T-helper 22 cell (primary cell): ENCODE data around the gene KCNMA1.

Experiments used
- DNase-seq: peaks from one replicate; pipeline ENCODE4 v3.0.0-alpha.2; 2020; ENCODE audit warnings: low read depth

The KCNMA1 gene

GRCh38 chr10:76939933-76940468 is 697.6 kb downstream of the KCNMA1 start:
- DNase-seq = no peak

GRCh38 chr10:76937181-76937600 is 700.4 kb downstream of the KCNMA1 start:
- DNase-seq = no peak

- no peak for DNase-seq
Observed at GRCh38 chr10:76935941-76936613, 701.5 kb downstream of the KCNMA1 start.

DNA sequence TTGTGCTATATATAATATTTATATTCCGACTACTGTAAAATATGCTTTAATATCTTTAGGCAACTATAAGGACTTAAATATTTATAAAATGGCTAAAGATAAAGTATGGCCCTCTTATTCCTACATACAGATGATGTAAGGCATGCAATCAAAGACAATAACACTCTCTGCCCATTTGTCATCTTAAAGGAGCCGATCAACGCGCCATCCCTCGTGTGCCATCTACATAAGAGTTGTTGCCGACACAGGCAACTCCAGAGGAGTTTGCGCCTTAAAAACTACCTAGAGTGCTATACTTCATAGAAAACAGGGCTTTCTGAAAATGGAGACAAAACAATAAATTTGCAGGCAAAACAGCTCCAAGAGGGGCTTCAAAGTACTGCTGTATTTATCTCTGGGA is 709.0 kb downstream of the KCNMA1 start:
- no peak for DNase-seq

- no peak for DNase-seq
Observed at GRCh38 chr10:76925636-76926405, 711.8 kb downstream of the KCNMA1 start.

DNA sequence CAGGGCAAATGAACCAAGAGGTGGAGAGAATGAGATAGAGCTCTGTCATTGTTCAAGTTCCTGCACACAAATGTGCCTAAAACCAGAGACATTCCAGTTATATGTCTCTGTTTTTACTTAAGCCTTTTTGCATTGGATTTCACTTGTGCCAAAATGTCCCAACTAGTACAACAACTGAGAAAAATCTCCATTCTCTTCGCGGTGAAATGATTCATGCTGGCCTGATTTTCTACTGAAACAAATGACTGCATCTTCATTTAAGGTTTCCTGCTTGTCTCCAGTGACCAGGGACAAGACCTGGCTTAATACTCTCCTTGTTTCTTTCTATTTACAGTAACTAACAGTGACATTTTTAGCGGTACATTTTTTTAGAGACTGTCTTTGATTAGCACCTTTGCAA is 714.9 kb downstream of the KCNMA1 start:
- DNase-seq = no peak

DNA sequence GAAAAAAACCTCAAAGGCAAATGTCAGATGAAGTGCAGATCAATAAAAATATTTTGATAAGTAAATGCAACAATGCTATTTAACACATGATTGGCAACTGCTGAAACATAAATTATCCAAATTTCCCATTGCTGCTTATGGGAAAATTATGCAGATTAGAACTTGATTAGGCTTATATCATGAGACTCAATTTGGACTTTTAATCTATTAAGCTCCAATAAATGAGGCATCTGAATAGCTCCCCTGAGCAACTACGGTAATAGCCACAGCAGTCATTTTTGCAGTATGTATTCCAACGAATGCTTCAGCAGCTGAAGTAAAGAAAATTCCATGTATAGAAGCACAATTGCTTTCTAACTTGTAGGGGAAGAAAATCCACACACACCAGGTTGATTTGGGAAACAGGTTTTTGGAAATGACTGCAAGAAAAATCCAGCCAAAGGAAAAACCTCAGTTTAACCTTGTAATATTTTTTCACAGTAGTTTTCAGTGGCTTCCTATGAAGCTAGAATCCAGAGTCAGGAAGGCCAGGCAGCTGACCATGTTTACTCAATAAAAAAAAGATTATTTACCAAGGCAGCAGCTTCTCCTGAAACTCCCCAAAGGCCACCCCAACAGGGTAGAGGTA is 716.1 kb downstream of the KCNMA1 start:
- DNase-seq = no peak

- no peak for DNase-seq
Observed at GRCh38 chr10:76920581-76920980, 717.0 kb downstream of the KCNMA1 start.

- no peak for DNase-seq
Observed at GRCh38 chr10:76918106-76918505, 719.5 kb downstream of the KCNMA1 start.

DNA sequence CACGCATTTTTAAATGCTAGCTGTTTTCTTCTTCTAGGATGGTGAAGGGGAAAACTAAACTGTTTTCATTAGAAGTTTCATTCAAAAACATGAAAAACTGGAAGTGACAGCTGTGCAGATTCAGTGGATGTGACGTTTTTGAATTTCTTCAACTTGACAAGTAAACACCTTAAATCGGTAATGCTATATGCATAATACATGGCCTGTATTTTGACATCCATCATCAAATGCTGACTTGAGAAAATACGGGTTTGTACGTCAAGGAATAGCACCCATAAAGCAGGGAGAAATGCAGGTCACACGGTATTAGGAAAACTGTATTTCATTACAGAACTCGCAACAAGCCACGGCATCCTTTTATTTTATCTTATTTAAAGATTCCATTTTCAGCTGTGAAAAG is 720.5 kb downstream of the KCNMA1 start:
- DNase-seq = no peak

- DNase-seq = no peak
Observed at GRCh38 chr10:76916536-76916935, 721.1 kb downstream of the KCNMA1 start.

DNA sequence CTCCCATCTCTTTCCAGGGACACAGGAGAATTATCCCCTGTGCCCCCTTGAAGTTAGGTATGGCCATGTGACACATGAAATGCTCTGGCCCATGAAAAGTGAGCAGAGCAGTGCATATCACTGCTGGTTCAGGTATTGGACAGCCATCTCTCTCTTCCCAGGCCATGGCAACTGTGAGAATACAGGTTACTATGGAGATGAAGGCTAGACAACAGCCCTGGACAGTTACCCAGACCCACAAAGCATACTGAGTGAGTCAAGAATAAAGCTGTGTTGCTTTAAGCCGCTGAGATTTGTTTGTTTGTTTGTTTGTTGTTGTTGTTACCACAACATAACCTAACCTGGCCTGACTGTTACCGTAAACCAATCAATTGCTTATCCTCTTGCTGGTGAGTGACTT is 722.3 kb downstream of the KCNMA1 start:
- no peak for DNase-seq

DNA sequence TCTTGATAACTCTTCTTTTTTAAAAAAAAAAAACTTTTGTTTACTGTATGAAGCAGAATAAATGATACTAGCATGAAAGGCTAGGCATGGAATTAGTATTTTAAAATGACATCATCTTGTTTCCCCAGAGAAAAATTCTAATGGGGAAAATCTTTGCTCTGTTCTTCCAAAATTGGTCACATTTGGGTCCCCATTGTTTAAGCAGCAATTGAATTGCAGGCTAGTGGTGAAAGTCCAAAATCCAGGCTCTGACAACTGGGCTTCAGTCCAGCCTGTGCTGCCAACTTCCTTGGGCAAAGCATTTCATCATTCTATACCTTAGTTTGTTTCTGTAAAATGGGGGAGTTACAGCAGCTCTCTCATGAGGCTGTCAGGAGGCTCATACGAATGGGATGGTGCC is 726.4 kb downstream of the KCNMA1 start:
- no peak for DNase-seq

DNA sequence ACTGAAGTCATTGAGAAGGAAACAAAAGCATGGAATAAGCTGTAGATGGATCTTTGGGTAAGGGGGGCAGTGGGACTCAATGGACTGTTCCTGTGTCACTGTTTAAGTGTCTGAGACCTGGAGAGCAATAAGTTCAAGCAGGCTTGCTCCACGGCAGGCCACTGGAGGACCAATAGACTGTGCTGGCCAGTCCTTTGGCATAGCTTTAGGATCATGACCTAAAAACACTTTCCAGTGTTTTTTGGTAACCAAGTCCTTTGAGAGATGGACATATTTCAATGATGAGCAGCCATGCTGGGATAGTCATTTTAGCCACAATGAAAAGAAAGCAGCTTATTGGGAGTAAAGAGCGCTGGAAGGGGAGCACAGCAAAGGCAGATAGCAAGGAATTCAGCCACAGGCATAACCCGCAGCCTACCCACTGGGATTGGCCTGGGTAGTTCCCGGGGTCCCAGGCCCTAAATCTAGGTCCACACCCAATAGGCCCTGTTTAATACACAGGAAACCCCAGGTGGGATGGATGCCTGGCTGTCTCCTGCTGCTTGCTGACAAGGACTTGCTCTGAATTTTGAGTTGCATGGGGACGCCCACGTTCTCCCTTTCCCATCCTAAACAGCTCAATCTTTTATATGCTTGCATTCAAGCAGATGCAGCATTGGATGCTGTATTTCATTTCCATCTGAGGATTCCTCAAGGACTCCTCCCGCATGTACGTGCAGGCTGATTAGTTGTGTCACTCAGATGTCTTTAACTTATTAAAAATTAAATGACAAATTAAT is 727.2 kb downstream of the KCNMA1 start:
- DNase-seq = no peak

DNA sequence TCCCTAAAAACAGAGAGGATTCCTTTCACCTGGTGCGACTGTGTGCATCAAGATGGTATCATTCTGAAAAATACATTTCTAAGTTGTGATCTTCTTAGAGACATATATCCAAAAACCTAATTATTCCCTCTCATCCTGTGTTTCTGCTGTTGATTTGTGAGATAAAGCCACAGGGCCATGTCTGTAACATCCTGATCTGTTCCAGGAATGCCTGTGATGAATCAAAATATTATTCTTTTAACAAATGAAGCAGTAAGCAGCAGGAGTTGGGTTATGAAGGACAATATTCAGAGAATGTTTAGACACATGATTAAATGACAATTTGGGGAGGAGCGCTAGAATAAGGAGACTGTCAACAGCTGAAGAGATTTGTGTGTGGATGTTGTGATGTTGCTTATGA is 731.4 kb downstream of the KCNMA1 start:
- DNase-seq = no peak

DNA sequence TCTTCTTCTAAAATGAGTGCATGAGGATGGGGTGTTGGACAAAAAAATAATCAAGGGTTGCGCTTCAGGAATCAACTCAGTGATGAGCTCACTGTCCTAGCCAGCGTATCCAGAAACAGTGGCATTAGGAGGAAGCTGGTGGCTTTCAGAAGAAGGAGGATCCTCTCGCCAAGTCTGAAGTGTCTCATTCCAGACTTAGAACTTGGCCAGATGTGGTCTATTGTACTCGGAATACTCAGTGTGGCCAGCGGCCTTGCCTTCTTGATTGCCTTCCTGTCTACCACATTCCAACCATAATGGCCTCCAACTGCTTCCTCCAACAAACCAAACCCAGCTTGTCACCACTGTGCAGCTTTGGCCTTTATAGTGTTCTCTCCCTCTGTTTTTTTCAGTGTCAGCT is 732.4 kb downstream of the KCNMA1 start:
- DNase-seq = no peak

GRCh38 chr10:76903387-76903945 is 734.1 kb downstream of the KCNMA1 start:
- no peak for DNase-seq

- no peak for DNase-seq
Observed at GRCh38 chr10:76902949-76903348, 734.7 kb downstream of the KCNMA1 start.

GRCh38 chr10:76901701-76902100 is 735.9 kb downstream of the KCNMA1 start:
- DNase-seq = no peak

DNA sequence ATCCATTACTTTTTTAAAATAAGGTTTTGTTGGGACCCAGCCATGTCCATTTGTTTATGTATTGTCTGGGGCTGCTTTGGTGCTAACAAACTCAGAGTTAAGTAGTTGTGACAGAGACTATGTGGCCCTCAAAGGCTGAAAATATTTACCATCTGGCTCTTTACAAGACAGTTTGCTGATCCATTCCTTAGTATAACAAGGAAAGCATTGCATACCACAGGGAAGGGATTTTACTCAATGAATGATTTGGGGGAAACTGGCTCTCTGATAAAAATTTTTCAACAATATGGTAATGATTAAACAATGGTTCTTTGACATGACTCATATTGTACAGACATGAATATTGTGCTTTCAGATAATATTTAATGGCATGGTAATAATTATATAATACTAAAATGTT is 738.1 kb downstream of the KCNMA1 start:
- DNase-seq = no peak

- no peak for DNase-seq
Observed at GRCh38 chr10:76892766-76893479, 744.7 kb downstream of the KCNMA1 start.
